CD4-positive, alpha-beta T cell (primary cell): ENCODE results near the gene SLF2. TPM values are rescaled to one million over a fixed set of nuclear protein-coding genes. Genes with fewer than 3 reads are reported as not detected.

Experiments
- ATAC-seq: fragments of 200-7000 bp; cut with Tn5 transposase; one replicate; pipeline ENCODE4 v1.10.0; 2022; ENCODE audit warnings: mild to moderate bottlenecking; ENCODE audit not compliant: poor library complexity
- CTCF ChIA-PET: fragments of 350-600 bp; sonication (Branson Sonifier 250); formaldehyde crosslinking; loops from one replicate; lab custom pipeline; 2021; ENCODE audit warnings: antibody characterized with exemption, inconsistent platforms; lab: Charles Lee
- POLR2A ChIA-PET: fragments of 350-600 bp; sonication (Branson Sonifier 250); formaldehyde crosslinking; loops from one replicate; lab custom pipeline; 2021; ENCODE audit warnings: antibody characterized with exemption, inconsistent platforms; lab: Charles Lee
- DNase-seq, 14 experiments: peaks; one replicate each; pipeline ENCODE4 v3.0.0-alpha.2; 2013 to 2020; ENCODE audit warnings: mixed read lengths in 2 of 14
- H3K27ac ChIP-seq, 2 donors: one replicate each; pipeline versions ENCODE4 v1.5.1 to v1.7.0; 2013; ENCODE audit warnings: low read length in 2 of 2, low read depth in 1 of 2, mild to moderate bottlenecking in 1 of 2
- H3K27me3 ChIP-seq, 2 experiments: 1 replicate in 1 of 2; 2 replicates in 1 of 2; pipeline versions ENCODE4 v1.6.1 to v1.7.0; 2013; ENCODE audit warnings: low read length in 2 of 2, control low read depth in 1 of 2, mild to moderate bottlenecking in 1 of 2, moderate library complexity in 1 of 2; ENCODE audit not compliant: insufficient read depth in 2 of 2, control insufficient read depth in 1 of 2
- H3K36me3 ChIP-seq: one replicate; pipeline ENCODE4 v1.6.1; 2013; ENCODE audit warnings: low read length, control low read depth; ENCODE audit not compliant: insufficient read depth
- H3K4me1 ChIP-seq: one replicate; pipeline ENCODE4 v1.6.1; 2013; ENCODE audit warnings: low read length, control low read depth; ENCODE audit not compliant: insufficient read depth
- H3K4me3 ChIP-seq: one replicate; pipeline ENCODE4 v1.5.1; 2013; ENCODE audit warnings: mild to moderate bottlenecking, low read length, moderate library complexity
- H3K9me3 ChIP-seq, 2 experiments: 1 replicate in 1 of 2; 2 replicates in 1 of 2; pipeline versions ENCODE4 v1.6.1 to v1.7.0; 2013; ENCODE audit warnings: low read length in 2 of 2, mild to moderate bottlenecking in 2 of 2, control low read depth in 1 of 2, moderate library complexity in 1 of 2; ENCODE audit not compliant: control insufficient read depth in 1 of 2, insufficient read depth in 1 of 2
- H3K27ac Mint-ChIP-seq: one replicate; pipeline ENCODE4 v1.8.0; 2020; ENCODE audit warnings: mixed read lengths
- H3K27me3 Mint-ChIP-seq: one replicate; pipeline ENCODE4 v1.8.0; 2021; ENCODE audit warnings: mixed read lengths
- H3K36me3 Mint-ChIP-seq: one replicate; pipeline ENCODE4 v1.8.0; 2021; ENCODE audit warnings: low read depth, mixed read lengths
- H3K4me1 Mint-ChIP-seq: one replicate; pipeline ENCODE4 v1.8.0; 2021; ENCODE audit warnings: low read depth, mixed read lengths
- H3K4me3 Mint-ChIP-seq: one replicate; pipeline ENCODE4 v1.8.0; 2020; ENCODE audit warnings: mild to moderate bottlenecking, mixed read lengths
- H3K9me3 Mint-ChIP-seq: one replicate; pipeline ENCODE4 v1.8.0; 2020; ENCODE audit warnings: mixed read lengths
- CTCF ChIP-seq: fragments of 200-600 bp; IDR thresholded peaks from one replicate; pipeline ENCODE4 v1.8.0; 2022; ENCODE audit warnings: antibody characterized with exemption, mild to moderate bottlenecking
- intact Hi-C, 2 experiments: fragments of 100-400 bp; cut with DNase I in 1 of 2; cut with micrococcal nuclease in 1 of 2; formaldehyde crosslinking; loops; one replicate each; pipeline versions ENCODE4 v1.15.1 to v1.9.0; 2023 to 2025; cut with DNase I, micrococcal nuclease
- total RNA-seq, 174 experiments: library from RNA in 2 of 174; stranded (reverse) in 2 of 174; gene quantifications; one replicate each; pipeline ENCODE4 v1.2.3 and lab custom pipeline; 2021 to 2026

SLF2 gene
- total RNA-seq, 2 experiments from 2014 or later, result 11.1 TPM

- Mint-ChIP-seq H3K27ac (no peak overlapping the region), H3K4me1 (no peaks in the 10 kb centered on the region), H3K27me3 (no peaks in the 10 kb centered on the region), H3K36me3 (peaks cover 33% of the 10 kb centered on the region), H3K4me3 (no peak overlapping the region), H3K9me3 (no peaks in the 10 kb centered on the region)
- intact Hi-C loops, result no loop called here
- H3K36me3 ChIP-seq, result peaks cover 23% of the 10 kb centered on the region
- H3K27me3 ChIP-seq, result no peaks in the 10 kb centered on the region
- H3K9me3 ChIP-seq, result no peaks in the 10 kb centered on the region
- no peak overlapping the region for H3K27ac ChIP-seq
- POLR2A ChIA-PET, result no interaction called here
- no peaks in the 10 kb centered on the region for H3K4me1 ChIP-seq
- DNase-seq (no peak), ATAC-seq (no peak)
- CTCF ChIA-PET, result no interaction called here
- no peak for TF ChIP-seq CTCF
- no peak overlapping the region for H3K4me3 ChIP-seq
Observed at GRCh38 chr10:100976906-100977305, 64.1 kb downstream of the SLF2 start.

- no peak overlapping the region for H3K4me3 Mint-ChIP-seq
- TF ChIP-seq CTCF, result no peak
- CTCF ChIA-PET, result no interaction called here
Observed at GRCh38 chr10:100977436-100977835, 64.7 kb downstream of the SLF2 start.

GRCh38 chr10:100978121-100978900 lies 65.5 kb downstream of the SLF2 start:
- Histone ChIP-seq H3K4me3 (no peak overlapping the region), H3K27ac (no peak overlapping the region), H3K9me3 (no peaks in the 10 kb centered on the region), H3K4me1 (no peaks in the 10 kb centered on the region), H3K36me3 (peaks cover 28% of the 10 kb centered on the region), H3K27me3 (no peaks in the 10 kb centered on the region)
- H3K27me3 Mint-ChIP-seq, result no peaks in the 10 kb centered on the region
- no peak overlapping the region for H3K27ac Mint-ChIP-seq
- peaks cover 45% of the 10 kb centered on the region for H3K36me3 Mint-ChIP-seq
- no peaks in the 10 kb centered on the region for H3K9me3 Mint-ChIP-seq
- intact Hi-C loops, result no loop called here
- ATAC-seq (no peak), DNase-seq (no peak)
- no peak overlapping the region for H3K4me3 Mint-ChIP-seq
- CTCF ChIA-PET, result no interaction called here
- TF ChIP-seq CTCF, result no peak
- POLR2A ChIA-PET, result no interaction called here
- H3K4me1 Mint-ChIP-seq, result no peaks in the 10 kb centered on the region

More at GRCh38 chr10:100977436-100977835, 64.7 kb downstream of the SLF2 start:
- Histone ChIP-seq H3K4me3 (no peak overlapping the region), H3K36me3 (peaks cover 23% of the 10 kb centered on the region), H3K27ac (no peak overlapping the region), H3K4me1 (no peaks in the 10 kb centered on the region), H3K9me3 (no peaks in the 10 kb centered on the region), H3K27me3 (no peaks in the 10 kb centered on the region)
- DNase-seq (no peak), ATAC-seq (no peak)
- Mint-ChIP-seq H3K4me1 (no peaks in the 10 kb centered on the region), H3K27ac (no peak overlapping the region), H3K27me3 (no peaks in the 10 kb centered on the region), H3K9me3 (no peaks in the 10 kb centered on the region), H3K36me3 (peaks cover 38% of the 10 kb centered on the region)
- intact Hi-C loops, result no loop called here
- POLR2A ChIA-PET, result no interaction called here
